Type B pancreatic cell (in vitro differentiated cells): ENCODE results near the gene HRH3. TPM values are rescaled to one million over a fixed set of nuclear protein-coding genes. Genes with fewer than 3 reads are reported as not detected.

Experiments
- DNase-seq: peaks from one replicate; pipeline ENCODE4 v3.0.0; 2021; ENCODE audit warnings: mixed read lengths; ENCODE audit not compliant: unreplicated experiment; ENCODE audit errors: extremely low spot score
- H3K27ac Mint-ChIP-seq: 2 replicates; pipeline ENCODE4 v1.8.0; 2021; ENCODE audit warnings: mild to moderate bottlenecking, mixed read lengths
- H3K27me3 Mint-ChIP-seq: 2 replicates; pipeline ENCODE4 v1.8.0; 2021; ENCODE audit warnings: mixed read lengths
- H3K36me3 Mint-ChIP-seq: 2 replicates; pipeline ENCODE4 v1.8.0; 2021; ENCODE audit warnings: mixed read lengths
- H3K4me1 Mint-ChIP-seq: one replicate; pipeline ENCODE4 v1.8.0; 2021; ENCODE audit warnings: mixed read lengths; ENCODE audit not compliant: unreplicated experiment
- H3K4me3 Mint-ChIP-seq: 2 replicates; pipeline ENCODE4 v1.8.0; 2021; ENCODE audit warnings: mild to moderate bottlenecking, mixed read lengths
- H3K9me3 Mint-ChIP-seq: 2 replicates; pipeline ENCODE4 v1.8.0; 2021; ENCODE audit warnings: mixed read lengths
- CTCF ChIP-seq: fragments of 200-600 bp; sonication (generic); conservative IDR thresholded peaks from 2 replicates; pipeline ENCODE4 v1.5.0; 2021; ENCODE audit warnings: antibody characterized with exemption, mild to moderate bottlenecking
- total RNA-seq: library from RNA; stranded (reverse); gene quantifications from 2 replicates; pipeline ENCODE4 v1.2.1, GENCODE V29; 2021; ENCODE audit warnings: low replicate concordance

HRH3 gene
- total RNA-seq, 1 donor from 2014 or later: 0.53 TPM

GRCh38 chr20:62179162-62179504 lies 40.9 kb downstream of the HRH3 start:
- Mint-ChIP-seq H3K27ac (no peak overlapping the region), H3K4me3 (no peak overlapping the region), H3K4me1 (peaks cover 14% of the 10 kb centered on the region), H3K36me3 (peaks cover 4% of the 10 kb centered on the region), H3K27me3 (no peaks in the 10 kb centered on the region), H3K9me3 (no peaks in the 10 kb centered on the region)
- TF ChIP-seq CTCF: no peak
- DNase-seq: no peak

- Mint-ChIP-seq H3K4me3 (no peak overlapping the region), H3K27ac (no peak overlapping the region), H3K4me1 (peaks cover 9% of the 10 kb centered on the region), H3K9me3 (no peaks in the 10 kb centered on the region), H3K27me3 (no peaks in the 10 kb centered on the region), H3K36me3 (peaks cover 6% of the 10 kb centered on the region)
- TF ChIP-seq CTCF: no peak
- no peak for DNase-seq
Observed at GRCh38 chr20:62178316-62179161, 41.5 kb downstream of the HRH3 start.

GRCh38 chr20:62177307-62177706 lies 42.8 kb downstream of the HRH3 start:
- H3K27ac Mint-ChIP-seq: no peak overlapping the region
- no peaks in the 10 kb centered on the region for H3K9me3 Mint-ChIP-seq
- peaks cover 7% of the 10 kb centered on the region for H3K4me1 Mint-ChIP-seq
- no peak overlapping the region for H3K4me3 Mint-ChIP-seq
- no peak for TF ChIP-seq CTCF
- H3K36me3 Mint-ChIP-seq: peaks cover 6% of the 10 kb centered on the region
- no peak for DNase-seq
- H3K27me3 Mint-ChIP-seq: no peaks in the 10 kb centered on the region

GRCh38 chr20:62176866-62177265 lies 43.2 kb downstream of the HRH3 start:
- H3K4me1 Mint-ChIP-seq: peaks cover 3% of the 10 kb centered on the region
- peaks cover 6% of the 10 kb centered on the region for H3K36me3 Mint-ChIP-seq
- H3K4me3 Mint-ChIP-seq: no peak overlapping the region
- H3K27me3 Mint-ChIP-seq: no peaks in the 10 kb centered on the region
- no peak overlapping the region for H3K27ac Mint-ChIP-seq
- no peaks in the 10 kb centered on the region for H3K9me3 Mint-ChIP-seq
- TF ChIP-seq CTCF: no peak
- no peak for DNase-seq

- no peak overlapping the region for H3K27ac Mint-ChIP-seq
- no peak for DNase-seq
- H3K36me3 Mint-ChIP-seq: peaks cover 10% of the 10 kb centered on the region
- no peaks in the 10 kb centered on the region for H3K27me3 Mint-ChIP-seq
- no peaks in the 10 kb centered on the region for H3K9me3 Mint-ChIP-seq
- no peaks in the 10 kb centered on the region for H3K4me1 Mint-ChIP-seq
- no peak for TF ChIP-seq CTCF
- no peak overlapping the region for H3K4me3 Mint-ChIP-seq
Observed at GRCh38 chr20:62175711-62176110, 44.4 kb downstream of the HRH3 start.
